ENCODE results near the gene NAAA.
"Not testable (repeated sequence)": the region's sequence is repeated elsewhere in the genome, so short reads cannot be mapped to it uniquely, and the experiment has no call there.

Gene NAAA

DNA sequence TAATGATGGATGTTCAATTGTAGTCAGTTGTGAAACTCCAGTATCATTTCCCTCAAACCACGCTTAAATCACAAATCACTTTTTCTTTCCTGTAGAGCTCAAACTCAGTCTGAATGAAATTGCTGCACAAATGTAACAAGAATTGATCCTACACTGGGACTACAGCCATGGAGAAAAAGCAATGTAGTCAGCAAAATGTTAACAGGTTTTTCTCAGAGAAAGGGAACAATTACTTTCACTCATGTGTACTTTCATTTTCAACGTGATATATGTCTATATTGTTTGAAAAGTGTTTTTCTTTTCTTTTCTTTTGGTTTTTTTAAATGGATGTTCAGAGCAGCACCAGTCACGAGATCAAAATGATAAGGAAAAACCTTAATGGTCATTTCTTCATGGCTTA lies 27.3 kb upstream of the NAAA start:
- no peak overlapping the region for H3K4me3 ChIP-seq (ENCODE audit: low read depth, low read length)
- DNase-seq (ENCODE audit: low read depth): no peak
- TF ChIP-seq, protein P1, sequence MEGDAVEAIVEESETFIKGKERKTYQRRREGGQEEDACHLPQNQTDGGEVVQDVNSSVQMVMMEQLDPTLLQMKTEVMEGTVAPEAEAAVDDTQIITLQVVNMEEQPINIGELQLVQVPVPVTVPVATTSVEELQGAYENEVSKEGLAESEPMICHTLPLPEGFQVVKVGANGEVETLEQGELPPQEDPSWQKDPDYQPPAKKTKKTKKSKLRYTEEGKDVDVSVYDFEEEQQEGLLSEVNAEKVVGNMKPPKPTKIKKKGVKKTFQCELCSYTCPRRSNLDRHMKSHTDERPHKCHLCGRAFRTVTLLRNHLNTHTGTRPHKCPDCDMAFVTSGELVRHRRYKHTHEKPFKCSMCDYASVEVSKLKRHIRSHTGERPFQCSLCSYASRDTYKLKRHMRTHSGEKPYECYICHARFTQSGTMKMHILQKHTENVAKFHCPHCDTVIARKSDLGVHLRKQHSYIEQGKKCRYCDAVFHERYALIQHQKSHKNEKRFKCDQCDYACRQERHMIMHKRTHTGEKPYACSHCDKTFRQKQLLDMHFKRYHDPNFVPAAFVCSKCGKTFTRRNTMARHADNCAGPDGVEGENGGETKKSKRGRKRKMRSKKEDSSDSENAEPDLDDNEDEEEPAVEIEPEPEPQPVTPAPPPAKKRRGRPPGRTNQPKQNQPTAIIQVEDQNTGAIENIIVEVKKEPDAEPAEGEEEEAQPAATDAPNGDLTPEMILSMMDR (IDR thresholded peaks at IDR 0.05; ENCODE audit: control insufficient read depth, extremely low read depth, insufficient read depth): no peak

DNA sequence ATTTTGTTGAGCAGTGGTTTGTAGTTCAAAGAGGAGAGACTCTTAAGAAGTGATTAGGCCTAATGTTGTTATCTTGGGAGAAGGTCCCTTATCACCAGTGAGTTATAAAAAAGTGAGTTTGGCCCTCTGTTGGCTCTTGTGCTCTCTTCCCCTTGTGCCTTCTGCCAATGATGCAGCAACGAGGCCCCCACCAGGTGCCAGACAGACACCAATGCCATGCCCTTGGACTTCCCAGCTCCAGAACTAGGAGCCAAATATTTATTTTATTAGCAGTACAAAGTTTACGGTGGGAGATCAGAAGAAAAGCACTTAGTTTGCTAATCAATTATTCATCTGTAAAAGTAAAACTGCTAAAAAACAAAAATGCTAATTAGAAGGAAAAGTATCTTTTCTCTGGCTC lies 22.7 kb upstream of the NAAA start:
- TF ChIP-seq, protein P1 (IDR thresholded peaks at IDR 0.05; ENCODE audit: control insufficient read depth, extremely low read depth, insufficient read depth): no peak
- no peak overlapping the region for H3K4me3 ChIP-seq (ENCODE audit: low read depth, low read length)
- no peak for DNase-seq (ENCODE audit: low read depth)

DNA sequence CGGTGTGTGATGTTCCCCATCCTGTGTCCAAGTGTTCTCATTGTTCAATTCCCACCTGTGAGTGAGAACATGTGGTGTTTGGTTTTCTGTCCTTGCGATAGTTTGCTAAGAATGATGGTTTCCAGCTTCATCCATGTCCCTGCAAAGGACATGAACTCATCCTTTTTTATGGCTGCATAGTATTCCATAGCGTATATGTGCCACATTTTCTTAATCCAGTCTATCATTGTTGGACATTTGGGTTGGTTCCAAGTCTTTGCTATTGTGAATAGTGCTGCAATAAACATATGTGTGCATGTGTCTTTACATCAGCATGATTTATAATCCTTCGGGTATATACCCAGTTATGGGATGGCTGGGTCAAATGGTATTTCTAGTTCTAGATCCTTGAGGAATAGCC lies 21.3 kb upstream of the NAAA start:
- not testable (repeated sequence) for DNase-seq (ENCODE audit: low read depth); H3K4me3 ChIP-seq (ENCODE audit: low read depth, low read length)

DNA sequence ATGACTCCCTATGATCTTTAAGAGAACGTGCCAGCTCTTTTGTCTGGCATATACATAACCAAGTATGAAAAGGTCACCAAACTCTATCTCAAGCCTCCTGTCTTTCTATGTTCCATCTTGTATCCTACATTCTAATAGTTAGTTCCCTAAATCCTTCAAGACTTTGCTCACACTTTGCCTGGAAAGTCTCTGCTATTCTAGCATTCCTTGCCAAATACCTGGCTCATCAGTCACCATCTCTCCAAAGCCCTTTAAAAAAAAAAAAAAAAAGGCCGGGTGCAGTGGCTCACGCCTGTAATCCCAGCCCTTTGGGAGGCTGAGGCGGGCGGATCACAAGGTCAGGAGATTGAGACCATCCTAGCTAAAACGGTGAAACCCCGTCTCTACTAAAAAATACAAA lies 17.7 kb upstream of the NAAA start:
- H3K4me3 ChIP-seq (ENCODE audit: low read depth, low read length); DNase-seq (ENCODE audit: low read depth): not testable (repeated sequence)

DNA sequence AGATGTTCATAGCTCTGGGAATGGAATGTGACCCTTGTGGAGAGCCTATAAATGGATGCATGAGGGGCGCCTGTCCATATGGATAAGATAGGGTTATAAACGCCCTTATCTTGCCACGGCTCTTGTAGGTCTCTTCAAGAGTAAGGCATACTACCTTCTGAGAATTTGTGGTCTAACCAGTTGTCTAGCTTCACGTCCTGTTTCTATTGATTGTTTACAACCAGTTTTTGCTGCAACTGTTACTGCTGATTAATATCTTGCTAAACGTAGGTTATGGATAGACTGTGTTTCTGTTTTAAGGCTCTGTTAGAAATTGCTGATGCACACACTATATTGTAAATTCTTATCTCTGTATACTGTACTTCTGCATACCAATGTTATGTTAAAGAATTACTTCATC lies 14.0 kb upstream of the NAAA start:
- H3K4me3 ChIP-seq (ENCODE audit: low read depth, low read length); DNase-seq (ENCODE audit: low read depth): not testable (repeated sequence)

DNA sequence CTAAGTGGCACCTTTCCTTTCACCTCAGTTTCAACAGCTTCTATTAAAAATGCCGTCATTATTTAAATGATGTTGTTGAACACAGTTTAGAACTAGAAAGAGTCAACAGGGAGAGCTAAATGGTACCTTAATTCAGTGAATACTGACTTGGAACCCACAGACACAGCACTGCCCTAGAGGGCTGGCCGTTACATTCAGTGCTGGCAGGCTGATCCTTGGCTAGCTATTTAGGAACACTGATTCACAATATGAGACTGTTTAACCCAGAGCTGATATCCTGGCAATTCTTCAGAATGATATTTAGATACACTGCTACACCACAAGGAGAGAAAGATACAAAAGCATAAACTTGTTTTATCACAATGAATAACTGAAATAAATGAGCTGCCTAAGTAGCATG lies 12.7 kb upstream of the NAAA start:
- DNase-seq (ENCODE audit: low read depth): no peak
- H3K4me3 ChIP-seq (ENCODE audit: low read depth, low read length): no peak overlapping the region
- TF ChIP-seq, protein P1 (IDR thresholded peaks at IDR 0.05; ENCODE audit: control insufficient read depth, extremely low read depth, insufficient read depth): no peak

DNA sequence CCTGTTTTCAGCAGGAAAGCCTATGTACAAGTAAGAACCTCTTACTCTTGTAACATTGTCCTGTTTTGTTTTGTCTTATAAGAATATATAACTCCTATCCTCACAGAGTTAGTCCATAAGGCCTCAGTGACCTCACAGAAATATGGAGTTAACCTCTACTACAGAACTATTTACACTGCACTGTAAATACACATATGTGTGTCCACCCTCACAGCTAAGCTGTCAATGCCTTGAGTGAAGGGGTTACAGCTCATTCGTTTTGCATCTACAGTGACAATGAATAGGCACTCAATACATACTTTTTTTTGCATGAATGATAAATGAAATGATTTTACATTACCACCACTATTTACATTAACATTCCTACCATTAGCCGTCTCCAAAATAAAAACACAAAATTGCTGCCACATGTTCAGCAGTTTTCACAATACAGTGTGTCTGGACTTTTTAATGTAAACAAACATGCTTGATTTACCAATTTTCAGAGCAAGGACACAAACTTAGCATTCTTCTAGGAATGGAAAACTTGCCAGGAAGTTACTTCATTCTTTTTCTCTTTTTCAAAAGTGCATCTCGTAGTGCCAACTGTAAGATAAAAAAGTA lies 9.5 kb upstream of the NAAA start:
- DNase-seq (ENCODE audit: low read depth): no peak
- TF ChIP-seq, protein P1 (IDR thresholded peaks at IDR 0.05; ENCODE audit: control insufficient read depth, extremely low read depth, insufficient read depth): no peak
- H3K4me3 ChIP-seq (ENCODE audit: low read depth, low read length): no peak overlapping the region

DNA sequence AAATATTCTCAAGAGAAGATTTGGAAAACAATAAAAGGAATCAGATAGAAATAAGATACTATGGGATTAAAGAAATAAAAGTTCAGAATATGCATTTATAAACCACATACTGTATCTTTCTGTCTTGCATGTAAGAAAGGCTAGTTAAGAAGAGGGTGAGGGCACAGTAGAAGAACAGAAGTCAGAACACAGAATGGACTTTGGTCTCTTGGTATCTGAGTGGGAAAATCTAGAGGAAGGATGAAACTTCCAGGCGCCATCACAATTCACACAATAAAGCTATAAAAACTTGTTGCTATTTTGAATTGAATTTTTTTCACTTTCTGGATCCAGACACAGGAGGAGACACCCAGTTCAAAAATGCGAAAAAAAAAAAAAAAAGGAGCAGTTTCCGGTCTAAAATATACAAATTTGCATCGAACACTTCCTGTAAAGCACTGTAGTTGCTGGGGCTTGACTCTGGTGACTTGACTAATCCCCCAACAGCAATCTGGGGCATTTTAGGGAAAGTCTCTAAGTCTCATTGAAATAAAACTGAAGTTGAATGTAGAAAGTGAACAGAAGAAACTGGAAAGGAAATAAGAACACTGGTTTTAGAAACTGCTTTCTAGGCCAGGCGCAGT lies 8.1 kb upstream of the NAAA start:
- no peak for DNase-seq (ENCODE audit: low read depth)
- no peak overlapping the region for H3K4me3 ChIP-seq (ENCODE audit: low read depth, low read length)
- TF ChIP-seq, protein P1 (IDR thresholded peaks at IDR 0.05; ENCODE audit: control insufficient read depth, extremely low read depth, insufficient read depth): no peak
